Glutamatergic neuron (in vitro differentiated cells): ENCODE measurements around the gene KAT14. TPM values are rescaled to one million over a fixed set of nuclear protein-coding genes. Genes with fewer than 3 reads are reported as not detected.

Experiments
- DNase-seq: peaks from one replicate; pipeline ENCODE4 v3.0.0; 2022
- H3K27ac Mint-ChIP-seq: one replicate; pipeline ENCODE4 v1.8.0; 2020; ENCODE audit warnings: mild to moderate bottlenecking, mixed read lengths, inconsistent platforms; ENCODE audit not compliant: unreplicated experiment
- H3K27me3 Mint-ChIP-seq: one replicate; pipeline ENCODE4 v1.8.0; 2020; ENCODE audit warnings: mild to moderate bottlenecking, moderate library complexity, mixed read lengths, inconsistent platforms; ENCODE audit not compliant: unreplicated experiment
- H3K36me3 Mint-ChIP-seq: one replicate; pipeline ENCODE4 v1.8.0; 2020; ENCODE audit warnings: mild to moderate bottlenecking, mixed read lengths, inconsistent platforms; ENCODE audit not compliant: unreplicated experiment
- H3K4me1 Mint-ChIP-seq: one replicate; pipeline ENCODE4 v1.8.0; 2020; ENCODE audit warnings: mild to moderate bottlenecking, low read depth, mixed read lengths, inconsistent platforms; ENCODE audit not compliant: unreplicated experiment
- H3K4me3 Mint-ChIP-seq: one replicate; pipeline ENCODE4 v1.8.0; 2020; ENCODE audit warnings: mild to moderate bottlenecking, mixed read lengths, inconsistent platforms; ENCODE audit not compliant: unreplicated experiment
- H3K9me3 Mint-ChIP-seq: one replicate; pipeline ENCODE4 v1.8.0; 2020; ENCODE audit warnings: mild to moderate bottlenecking, moderate library complexity, mixed read lengths, inconsistent platforms; ENCODE audit not compliant: unreplicated experiment
- total RNA-seq: library from RNA; stranded (reverse); fragmentation: NEBNext Ultra II Directional; extraction: Animal tissue kit (Norgen Biotek cat#: 25700); gene quantifications from one replicate; pipeline ENCODE4 v1.2.1, GENCODE V29; 2021; ENCODE audit not compliant: unreplicated experiment
- TF ChIP-seq, protein P1 (sequence below): fragments of 200-600 bp; sonication (generic); IDR thresholded peaks from one replicate; pipeline ENCODE4 v1.5.0; 2021; ENCODE audit not compliant: partially characterized antibody, unreplicated experiment

KAT14 gene
- total RNA-seq, 1 donor from 2014 or later: 14.2 TPM

DNA sequence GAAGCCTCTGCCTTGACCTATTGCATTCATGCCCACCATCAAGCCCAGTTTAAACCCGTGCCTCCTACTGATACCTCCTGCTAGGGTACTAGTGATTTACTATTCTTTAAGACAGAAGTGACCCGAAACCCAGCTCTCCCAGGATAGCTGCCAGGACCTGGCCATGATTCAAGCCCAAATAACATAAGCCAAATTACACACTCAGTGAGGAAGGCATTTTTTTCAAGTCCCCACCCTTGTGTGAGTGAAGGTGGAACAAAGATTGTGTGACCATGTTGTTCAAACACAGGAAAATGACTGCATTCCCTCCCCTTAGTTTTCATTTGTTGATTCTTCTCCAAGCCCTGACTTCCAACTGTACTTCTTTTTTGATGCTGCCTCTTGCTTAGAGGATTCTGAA lies 3.7 kb upstream of the KAT14 start:
- H3K36me3 Mint-ChIP-seq: no peaks in the 10 kb centered on the region
- TF ChIP-seq, protein P1, sequence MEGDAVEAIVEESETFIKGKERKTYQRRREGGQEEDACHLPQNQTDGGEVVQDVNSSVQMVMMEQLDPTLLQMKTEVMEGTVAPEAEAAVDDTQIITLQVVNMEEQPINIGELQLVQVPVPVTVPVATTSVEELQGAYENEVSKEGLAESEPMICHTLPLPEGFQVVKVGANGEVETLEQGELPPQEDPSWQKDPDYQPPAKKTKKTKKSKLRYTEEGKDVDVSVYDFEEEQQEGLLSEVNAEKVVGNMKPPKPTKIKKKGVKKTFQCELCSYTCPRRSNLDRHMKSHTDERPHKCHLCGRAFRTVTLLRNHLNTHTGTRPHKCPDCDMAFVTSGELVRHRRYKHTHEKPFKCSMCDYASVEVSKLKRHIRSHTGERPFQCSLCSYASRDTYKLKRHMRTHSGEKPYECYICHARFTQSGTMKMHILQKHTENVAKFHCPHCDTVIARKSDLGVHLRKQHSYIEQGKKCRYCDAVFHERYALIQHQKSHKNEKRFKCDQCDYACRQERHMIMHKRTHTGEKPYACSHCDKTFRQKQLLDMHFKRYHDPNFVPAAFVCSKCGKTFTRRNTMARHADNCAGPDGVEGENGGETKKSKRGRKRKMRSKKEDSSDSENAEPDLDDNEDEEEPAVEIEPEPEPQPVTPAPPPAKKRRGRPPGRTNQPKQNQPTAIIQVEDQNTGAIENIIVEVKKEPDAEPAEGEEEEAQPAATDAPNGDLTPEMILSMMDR: no peak
- H3K27me3 Mint-ChIP-seq: peaks cover 4% of the 10 kb centered on the region
- H3K4me1 Mint-ChIP-seq: peaks cover 7% of the 10 kb centered on the region
- H3K27ac Mint-ChIP-seq: no peak overlapping the region
- H3K4me3 Mint-ChIP-seq: no peak overlapping the region
- no peak for DNase-seq
- peaks cover 8% of the 10 kb centered on the region for H3K9me3 Mint-ChIP-seq

DNA sequence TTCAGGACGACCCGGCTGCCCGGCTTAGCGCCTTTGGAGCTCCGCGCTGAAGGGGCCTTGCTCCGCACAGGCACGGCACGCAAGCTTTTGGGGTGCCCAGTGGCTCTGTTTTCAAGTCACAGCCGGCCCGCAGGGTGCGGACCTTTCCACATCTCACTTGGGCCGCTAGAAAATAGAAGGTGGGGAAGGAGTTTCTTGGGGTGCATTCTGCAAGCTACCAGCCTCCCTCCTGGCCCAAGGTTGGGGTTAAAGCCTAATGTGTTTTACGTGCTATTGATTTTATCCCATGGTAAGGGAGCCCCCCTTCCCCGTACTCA lies 561 bp downstream of the KAT14 start:
- TF ChIP-seq, protein P1: no peak
- peaks cover 18% of the 10 kb centered on the region for H3K4me1 Mint-ChIP-seq
- H3K4me3 Mint-ChIP-seq: peak overlapping the region; percentile 82
- H3K27ac Mint-ChIP-seq: peak overlapping the region; percentile 23
- peaks cover 4% of the 10 kb centered on the region for H3K27me3 Mint-ChIP-seq
- peaks cover 9% of the 10 kb centered on the region for H3K9me3 Mint-ChIP-seq
- no peaks in the 10 kb centered on the region for H3K36me3 Mint-ChIP-seq
- no peak for DNase-seq

DNA sequence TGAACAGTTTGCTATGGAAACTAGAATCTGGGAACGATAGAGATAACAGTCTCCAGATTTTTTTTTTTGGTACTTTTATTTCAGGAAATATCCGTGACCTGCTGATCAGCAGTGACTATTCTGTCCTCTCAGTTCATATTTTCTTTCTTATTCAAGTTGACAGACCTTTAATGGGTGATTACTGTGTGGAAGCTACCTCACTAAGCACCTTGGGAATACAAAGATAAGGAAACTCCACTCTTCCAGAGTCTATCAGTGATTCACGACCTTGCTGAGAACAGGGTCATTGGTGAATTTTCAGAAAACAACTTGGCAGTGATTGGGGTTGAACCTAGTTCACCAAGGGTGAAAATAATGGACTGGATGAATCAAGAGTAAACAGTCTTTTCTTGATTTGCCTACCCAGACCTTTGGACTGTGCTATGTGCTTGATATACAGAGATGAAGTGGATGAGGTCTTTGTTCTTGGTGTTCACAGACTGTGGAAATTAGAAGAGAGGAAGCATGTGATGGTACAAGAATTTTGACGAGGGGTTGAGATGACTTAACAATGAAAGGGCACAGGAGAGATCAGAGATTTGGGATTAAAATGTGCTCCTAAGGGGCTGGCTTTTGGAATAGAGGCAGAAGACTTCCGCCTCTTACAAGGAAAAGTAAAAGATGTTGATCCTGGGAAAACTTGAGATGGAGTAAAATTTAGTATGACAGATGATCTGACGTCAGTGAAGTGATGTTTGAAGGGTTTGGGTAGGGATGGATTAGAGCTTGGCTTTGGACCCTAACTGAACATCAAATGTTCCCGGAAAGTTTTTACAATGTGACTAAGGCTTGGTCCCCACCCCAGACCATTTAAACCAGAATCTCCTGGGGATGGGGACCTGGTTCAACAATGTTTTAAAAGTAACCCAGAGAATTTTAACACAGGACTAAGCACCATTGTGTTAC lies 1.2 kb downstream of the KAT14 start:
- peaks cover 18% of the 10 kb centered on the region for H3K4me1 Mint-ChIP-seq
- peak overlapping the region; percentile 23 for H3K27ac Mint-ChIP-seq
- peaks cover 3% of the 10 kb centered on the region for H3K27me3 Mint-ChIP-seq
- H3K36me3 Mint-ChIP-seq: no peaks in the 10 kb centered on the region
- TF ChIP-seq, protein P1: no peak
- peaks cover 9% of the 10 kb centered on the region for H3K9me3 Mint-ChIP-seq
- peak overlapping the region; percentile 82 for H3K4me3 Mint-ChIP-seq
- no peak for DNase-seq

DNA sequence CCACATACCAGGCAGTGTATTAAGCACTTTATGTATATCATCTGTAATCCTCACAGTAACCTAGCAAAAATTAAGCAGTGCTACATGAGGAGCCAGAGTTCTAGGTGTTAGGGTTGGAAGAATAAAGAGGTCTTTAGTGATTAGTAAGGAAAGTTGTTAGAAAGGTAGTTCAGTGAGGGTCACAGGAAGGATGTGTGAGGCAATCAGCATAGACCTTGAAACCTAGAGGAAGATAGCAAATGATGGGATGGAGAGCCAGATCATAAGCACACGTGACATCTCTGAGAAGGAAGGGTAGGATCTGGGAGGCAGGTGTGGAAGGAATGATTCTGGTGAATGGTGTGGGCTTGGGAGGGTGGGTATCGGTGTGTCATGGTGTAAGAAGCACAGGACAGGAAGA lies 2.2 kb downstream of the KAT14 start:
- Mint-ChIP-seq H3K4me1 (peaks cover 18% of the 10 kb centered on the region), H3K27me3 (peaks cover 3% of the 10 kb centered on the region), H3K36me3 (no peaks in the 10 kb centered on the region), H3K27ac (peak overlapping the region; percentile 19), H3K4me3 (peak overlapping the region; percentile 14), H3K9me3 (peaks cover 9% of the 10 kb centered on the region)
- DNase-seq: no peak
- TF ChIP-seq, protein P1: no peak

DNA sequence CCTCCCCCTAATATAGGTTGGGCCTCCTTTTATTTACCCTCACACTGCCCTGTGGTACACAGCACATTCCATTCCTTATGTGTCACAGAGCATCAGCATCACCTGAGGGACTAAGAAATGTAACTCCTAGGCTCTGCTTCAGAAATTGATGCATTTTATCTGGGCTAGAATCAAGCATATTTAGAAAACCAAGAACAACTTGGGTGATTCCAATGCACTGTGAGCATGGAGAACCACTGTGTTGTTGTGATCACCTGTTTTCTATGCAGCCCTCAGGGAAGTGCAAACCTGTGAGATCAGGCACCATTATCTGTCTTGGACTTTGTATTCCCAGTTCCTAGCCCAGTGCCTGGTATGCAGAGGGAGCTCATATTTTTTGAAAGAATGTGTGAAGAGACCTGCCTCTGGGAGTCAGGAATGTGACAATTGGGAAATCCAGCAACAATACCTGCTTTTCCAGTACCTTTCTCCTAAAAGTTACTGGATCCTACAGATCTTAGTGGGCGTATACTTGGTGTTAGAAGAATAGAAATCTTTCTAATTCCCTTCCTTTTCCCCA lies 7.0 kb downstream of the KAT14 start:
- Mint-ChIP-seq H3K27ac (no peak overlapping the region), H3K36me3 (no peaks in the 10 kb centered on the region), H3K9me3 (peaks cover 2% of the 10 kb centered on the region), H3K4me3 (no peak overlapping the region), H3K4me1 (peaks cover 5% of the 10 kb centered on the region), H3K27me3 (no peaks in the 10 kb centered on the region)
- TF ChIP-seq, protein P1: no peak
- no peak for DNase-seq
